ENCODE results near the gene GAREM2.

GAREM2 gene

GRCh38 chr2:26214759-26215158 is 41.9 kb downstream of the GAREM2 start:
- Mint-ChIP-seq H3K27ac (no peak overlapping the region), H3K27me3 (no peaks in the 10 kb centered on the region), H3K36me3 (ENCODE audit: low read depth) (peaks cover 98% of the 10 kb centered on the region), H3K9me3 (peaks cover 10% of the 10 kb centered on the region), H3K4me1 (ENCODE audit: low read depth) (peaks cover 7% of the 10 kb centered on the region), H3K4me3 (no peak overlapping the region)
- intact Hi-C loops (cut with micrococcal nuclease) = no loop called here

GRCh38 chr2:26215833-26216232 is 42.9 kb downstream of the GAREM2 start:
- peaks cover 93% of the 10 kb centered on the region for H3K36me3 Mint-ChIP-seq (ENCODE audit: low read depth)
- H3K4me3 Mint-ChIP-seq = no peak overlapping the region
- intact Hi-C loops (cut with micrococcal nuclease) = no loop called here
- H3K9me3 Mint-ChIP-seq = peaks cover 10% of the 10 kb centered on the region
- H3K27ac Mint-ChIP-seq = no peak overlapping the region
- H3K27me3 Mint-ChIP-seq = no peaks in the 10 kb centered on the region
- H3K4me1 Mint-ChIP-seq (ENCODE audit: low read depth) = peaks cover 7% of the 10 kb centered on the region

- intact Hi-C loops (cut with micrococcal nuclease) = no loop called here
- H3K27ac Mint-ChIP-seq = no peak overlapping the region
- H3K4me1 Mint-ChIP-seq (ENCODE audit: low read depth) = peaks cover 7% of the 10 kb centered on the region
These were observed 43.7 kb downstream of the GAREM2 start for GRCh38 chr2:26216587-26216986.

DNA sequence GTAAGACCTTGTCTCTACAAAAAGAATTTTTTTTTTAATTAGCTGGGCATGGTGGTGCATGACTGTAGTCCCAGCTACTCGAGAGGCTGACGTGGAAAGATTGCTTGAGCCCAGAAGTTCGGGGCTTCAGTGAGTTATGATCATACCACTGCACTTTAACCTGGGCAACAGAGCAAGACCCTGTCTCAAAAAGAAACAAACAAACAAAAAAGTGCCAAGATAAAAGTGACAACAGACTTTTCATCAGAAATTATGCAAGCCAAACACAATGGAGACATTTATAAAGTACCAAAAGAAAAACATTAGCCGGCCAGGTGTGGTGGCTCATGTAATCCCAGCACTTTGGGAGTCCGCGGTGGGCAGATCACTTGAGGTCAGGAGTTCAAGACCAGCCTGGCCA is 44.8 kb downstream of the GAREM2 start:
- H3K4me1 Mint-ChIP-seq (ENCODE audit: low read depth) = peaks cover 7% of the 10 kb centered on the region
- intact Hi-C loops (cut with micrococcal nuclease) = loop anchor here (1.0 kb wide), 1 partner anchor 13 kb away; no protein-coding TSS in a partner anchor
- H3K9me3 Mint-ChIP-seq = peaks cover 10% of the 10 kb centered on the region
- no peak overlapping the region for H3K27ac Mint-ChIP-seq
- H3K4me3 Mint-ChIP-seq = no peak overlapping the region
- peaks cover 88% of the 10 kb centered on the region for H3K36me3 Mint-ChIP-seq (ENCODE audit: low read depth)
- H3K27me3 Mint-ChIP-seq = no peaks in the 10 kb centered on the region

More at GRCh38 chr2:26216587-26216986, 43.7 kb downstream of the GAREM2 start:
- H3K4me3 Mint-ChIP-seq = no peak overlapping the region
- peaks cover 88% of the 10 kb centered on the region for H3K36me3 Mint-ChIP-seq (ENCODE audit: low read depth)
- peaks cover 10% of the 10 kb centered on the region for H3K9me3 Mint-ChIP-seq
- H3K27me3 Mint-ChIP-seq = no peaks in the 10 kb centered on the region

DNA sequence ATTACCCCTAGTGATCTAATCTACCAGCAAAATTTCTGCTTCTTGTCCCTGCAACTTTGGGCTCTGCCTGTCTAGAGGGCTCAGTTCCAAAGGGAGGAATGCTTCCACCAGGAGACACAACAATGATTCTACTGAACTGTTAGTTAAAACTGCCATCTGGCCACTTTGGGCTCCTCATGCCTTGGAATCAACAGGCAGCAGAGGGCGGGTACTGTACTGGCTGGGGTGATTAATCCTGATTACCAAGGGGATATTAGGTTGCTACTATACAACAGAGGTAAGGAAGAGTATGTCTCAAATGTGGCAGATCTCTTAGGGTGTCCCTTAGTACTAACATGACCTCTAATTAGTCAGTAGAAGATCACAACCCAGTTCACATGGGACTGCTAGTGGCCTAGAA is 50.1 kb downstream of the GAREM2 start:
- intact Hi-C loops (cut with micrococcal nuclease) = no loop called here
- Mint-ChIP-seq H3K4me3 (no peak overlapping the region), H3K27me3 (no peaks in the 10 kb centered on the region), H3K36me3 (ENCODE audit: low read depth) (peaks cover 90% of the 10 kb centered on the region), H3K4me1 (ENCODE audit: low read depth) (no peaks in the 10 kb centered on the region), H3K27ac (no peak overlapping the region), H3K9me3 (peaks cover 3% of the 10 kb centered on the region)

GRCh38 chr2:26224095-26224494 is 51.2 kb downstream of the GAREM2 start:
- Mint-ChIP-seq H3K27me3 (no peaks in the 10 kb centered on the region), H3K36me3 (ENCODE audit: low read depth) (peaks cover 90% of the 10 kb centered on the region), H3K4me1 (ENCODE audit: low read depth) (no peaks in the 10 kb centered on the region), H3K9me3 (no peaks in the 10 kb centered on the region), H3K4me3 (no peak overlapping the region), H3K27ac (no peak overlapping the region)
- intact Hi-C loops (cut with micrococcal nuclease) = no loop called here

DNA sequence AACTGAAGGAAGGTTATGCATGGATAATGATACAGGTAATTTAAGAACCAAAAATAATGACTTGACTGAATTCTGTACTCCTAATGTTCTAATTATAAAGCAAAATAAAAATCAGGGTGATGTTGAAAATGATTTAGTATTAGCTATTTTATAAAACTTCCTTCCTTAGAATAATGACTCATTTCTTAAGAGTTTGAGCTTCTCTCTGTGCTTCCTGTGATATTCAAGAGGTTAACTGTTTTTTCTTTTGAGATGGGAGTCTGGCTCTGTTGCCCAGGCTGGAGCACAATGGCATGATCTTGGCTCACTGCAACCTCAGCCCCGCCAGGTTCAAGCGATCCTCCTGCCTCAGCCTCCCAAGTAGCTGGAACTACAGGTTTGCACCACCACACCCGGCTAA is 56.7 kb downstream of the GAREM2 start:
- H3K36me3 Mint-ChIP-seq (ENCODE audit: low read depth) = peaks cover 96% of the 10 kb centered on the region
- intact Hi-C loops (cut with micrococcal nuclease) = no loop called here
- no peak overlapping the region for H3K27ac Mint-ChIP-seq
- no peaks in the 10 kb centered on the region for H3K9me3 Mint-ChIP-seq
- H3K4me1 Mint-ChIP-seq (ENCODE audit: low read depth) = peaks cover 7% of the 10 kb centered on the region
- no peak overlapping the region for H3K4me3 Mint-ChIP-seq
- H3K27me3 Mint-ChIP-seq = no peaks in the 10 kb centered on the region

GRCh38 chr2:26230806-26231205 is 57.9 kb downstream of the GAREM2 start:
- intact Hi-C loops (cut with micrococcal nuclease) = no loop called here
- Mint-ChIP-seq H3K9me3 (no peaks in the 10 kb centered on the region), H3K27me3 (no peaks in the 10 kb centered on the region), H3K4me3 (no peak overlapping the region), H3K27ac (no peak overlapping the region), H3K4me1 (ENCODE audit: low read depth) (peaks cover 7% of the 10 kb centered on the region), H3K36me3 (ENCODE audit: low read depth) (peaks cover 96% of the 10 kb centered on the region)

- Mint-ChIP-seq H3K4me1 (ENCODE audit: low read depth) (peaks cover 11% of the 10 kb centered on the region), H3K27me3 (no peaks in the 10 kb centered on the region), H3K27ac (no peak overlapping the region), H3K4me3 (no peak overlapping the region), H3K36me3 (ENCODE audit: low read depth) (peaks cover 93% of the 10 kb centered on the region), H3K9me3 (no peaks in the 10 kb centered on the region)
- intact Hi-C loops (cut with micrococcal nuclease) = no loop called here
These were observed 62.2 kb downstream of the GAREM2 start for GRCh38 chr2:26235089-26235488.

DNA sequence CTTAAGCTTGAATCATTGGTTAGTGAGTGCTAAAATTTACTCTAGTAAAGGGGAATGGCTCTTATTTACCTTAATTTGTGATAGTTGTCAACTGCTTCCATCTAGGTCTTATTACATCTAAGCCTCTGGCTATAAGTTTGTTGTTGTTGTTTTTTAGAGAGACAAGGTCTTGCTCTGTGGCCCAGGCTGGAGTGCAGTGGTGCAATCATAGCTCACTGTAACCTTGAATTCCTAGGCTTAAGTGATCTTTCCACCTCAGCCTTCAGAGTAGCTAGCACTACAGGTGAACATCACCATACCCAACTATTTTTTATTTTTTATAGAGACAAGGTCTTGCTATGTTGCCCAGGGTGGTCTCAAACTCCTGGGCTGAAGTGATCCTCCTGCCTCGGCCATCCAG is 65.0 kb downstream of the GAREM2 start:
- H3K27me3 Mint-ChIP-seq = no peaks in the 10 kb centered on the region
- H3K9me3 Mint-ChIP-seq = no peaks in the 10 kb centered on the region
- peaks cover 76% of the 10 kb centered on the region for H3K36me3 Mint-ChIP-seq (ENCODE audit: low read depth)
- peaks cover 30% of the 10 kb centered on the region for H3K4me1 Mint-ChIP-seq (ENCODE audit: low read depth)
- H3K27ac Mint-ChIP-seq = no peak overlapping the region
- no peak overlapping the region for H3K4me3 Mint-ChIP-seq
- intact Hi-C loops (cut with micrococcal nuclease) = no loop called here

- Mint-ChIP-seq H3K4me1 (ENCODE audit: low read depth) (peaks cover 36% of the 10 kb centered on the region), H3K9me3 (no peaks in the 10 kb centered on the region), H3K4me3 (no peak overlapping the region), H3K36me3 (ENCODE audit: low read depth) (peaks cover 70% of the 10 kb centered on the region), H3K27ac (no peak overlapping the region), H3K27me3 (no peaks in the 10 kb centered on the region)
- intact Hi-C loops (cut with micrococcal nuclease) = no loop called here
These were observed 65.5 kb downstream of the GAREM2 start for GRCh38 chr2:26238311-26238958.
